GM19467 (cell line): ENCODE data around the gene FLYWCH2.
"Not testable (repeated sequence)": the region's sequence is repeated elsewhere in the genome, so short reads cannot be mapped to it uniquely, and the experiment has no call there.

Experiments
- ATAC-seq: cut with Tn5 transposase; IDR thresholded peaks from one replicate; pipeline ENCODE4 v1.9.1; 2021; ENCODE audit warnings: mild to moderate bottlenecking, moderate library complexity; ENCODE audit not compliant: unreplicated experiment

Gene FLYWCH2

GRCh38 chr16:2881783-2882649, 999 bp upstream of the FLYWCH2 start:
- peak; percentile 9 for ATAC-seq

- no peak for ATAC-seq
These were observed 468 bp downstream of the FLYWCH2 start for GRCh38 chr16:2883458-2883908.

- no peak for ATAC-seq
These were observed 1.0 kb downstream of the FLYWCH2 start for GRCh38 chr16:2884041-2884451.

GRCh38 chr16:2894231-2894630, 11.2 kb downstream of the FLYWCH2 start:
- no peak for ATAC-seq

- no peak for ATAC-seq
These were observed 12.8 kb downstream of the FLYWCH2 start for GRCh38 chr16:2895813-2896212.

- ATAC-seq: no peak
These were observed 13.5 kb downstream of the FLYWCH2 start for GRCh38 chr16:2896480-2897010.

- no peak for ATAC-seq
These were observed 14.1 kb downstream of the FLYWCH2 start for GRCh38 chr16:2897110-2897509.

- no peak for ATAC-seq
These were observed 16.0 kb downstream of the FLYWCH2 start for GRCh38 chr16:2898831-2899563.

GRCh38 chr16:2899564-2900072, 16.6 kb downstream of the FLYWCH2 start:
- ATAC-seq: no peak

- ATAC-seq: no peak
These were observed 17.6 kb downstream of the FLYWCH2 start for GRCh38 chr16:2900526-2901075.

- no peak for ATAC-seq
These were observed 19.5 kb downstream of the FLYWCH2 start for GRCh38 chr16:2902337-2903130.

GRCh38 chr16:2904100-2904921, 21.3 kb downstream of the FLYWCH2 start:
- ATAC-seq: peak; percentile 49

GRCh38 chr16:2904922-2905240, 21.9 kb downstream of the FLYWCH2 start:
- peak; percentile 4 for ATAC-seq

GRCh38 chr16:2905241-2905987, 22.4 kb downstream of the FLYWCH2 start:
- ATAC-seq: peak; percentile 65

GRCh38 chr16:2905988-2906387, 23.0 kb downstream of the FLYWCH2 start:
- ATAC-seq: no peak

GRCh38 chr16:2907084-2907753, 24.2 kb downstream of the FLYWCH2 start:
- ATAC-seq: not testable (repeated sequence)

GRCh38 chr16:2910441-2910969, 27.5 kb downstream of the FLYWCH2 start:
- no peak for ATAC-seq
